ENCODE data around the gene TBXAS1.

TBXAS1 gene

GRCh38 chr7:139854803-139855497 is 25.9 kb downstream of the TBXAS1 start:
- DNase-seq (ENCODE audit: low spot score): no peak

GRCh38 chr7:139855498-139856270 is 26.6 kb downstream of the TBXAS1 start:
- DNase-seq (ENCODE audit: low spot score): peak; percentile 55

- no peak for DNase-seq (ENCODE audit: low spot score)
Measured at GRCh38 chr7:139857791-139858190, 28.7 kb downstream of the TBXAS1 start.

- peak; percentile 14 for DNase-seq (ENCODE audit: low spot score)
Measured at GRCh38 chr7:139860090-139860775, 31.2 kb downstream of the TBXAS1 start.

- DNase-seq (ENCODE audit: low spot score): no peak
Measured at GRCh38 chr7:139861803-139862202, 32.7 kb downstream of the TBXAS1 start.

GRCh38 chr7:139866047-139866837 is 37.2 kb downstream of the TBXAS1 start:
- DNase-seq (ENCODE audit: low spot score): no peak

- DNase-seq (ENCODE audit: low spot score): no peak
Measured at GRCh38 chr7:139867847-139868246, 38.8 kb downstream of the TBXAS1 start.

GRCh38 chr7:139869886-139870285 is 40.8 kb downstream of the TBXAS1 start:
- no peak for DNase-seq (ENCODE audit: low spot score)

GRCh38 chr7:139870380-139870779 is 41.3 kb downstream of the TBXAS1 start:
- DNase-seq (ENCODE audit: low spot score): no peak

GRCh38 chr7:139871331-139871730 is 42.3 kb downstream of the TBXAS1 start:
- DNase-seq (ENCODE audit: low spot score): no peak

GRCh38 chr7:139871820-139872219 is 42.8 kb downstream of the TBXAS1 start:
- DNase-seq (ENCODE audit: low spot score): no peak

GRCh38 chr7:139873593-139874301 is 44.7 kb downstream of the TBXAS1 start:
- DNase-seq (ENCODE audit: low spot score): no peak

- DNase-seq (ENCODE audit: low spot score): no peak
Measured at GRCh38 chr7:139874302-139874629, 45.2 kb downstream of the TBXAS1 start.

GRCh38 chr7:139875821-139876241 is 46.8 kb downstream of the TBXAS1 start:
- no peak for DNase-seq (ENCODE audit: low spot score)

- no peak for DNase-seq (ENCODE audit: low spot score)
Measured at GRCh38 chr7:139876622-139877283, 47.7 kb downstream of the TBXAS1 start.

- no peak for DNase-seq (ENCODE audit: low spot score)
Measured at GRCh38 chr7:139883814-139884213, 54.8 kb downstream of the TBXAS1 start.

- no peak for DNase-seq (ENCODE audit: low spot score)
Measured at GRCh38 chr7:139884441-139884840, 55.4 kb downstream of the TBXAS1 start.

- no peak for DNase-seq (ENCODE audit: low spot score)
Measured at GRCh38 chr7:139885511-139885910, 56.4 kb downstream of the TBXAS1 start.

GRCh38 chr7:139886206-139886605 is 57.1 kb downstream of the TBXAS1 start:
- DNase-seq (ENCODE audit: low spot score): no peak

GRCh38 chr7:139886899-139887298 is 57.8 kb downstream of the TBXAS1 start:
- no peak for DNase-seq (ENCODE audit: low spot score)

- no peak for DNase-seq (ENCODE audit: low spot score)
Measured at GRCh38 chr7:139887992-139888481, 59.0 kb downstream of the TBXAS1 start.
